CD4-positive, alpha-beta T cell (primary cell): Measurements from ENCODE around the gene PPP1R27. TPM values are rescaled to one million over a fixed set of nuclear protein-coding genes. Genes with fewer than 3 reads are reported as not detected.

Experiments used
- ATAC-seq: fragments of 200-7000 bp; cut with Tn5 transposase; one replicate; pipeline ENCODE4 v1.10.0; 2022; ENCODE audit warnings: mild to moderate bottlenecking; ENCODE audit not compliant: poor library complexity
- CTCF ChIA-PET: fragments of 350-600 bp; sonication (Branson Sonifier 250); formaldehyde crosslinking; loops from one replicate; lab custom pipeline; 2021; ENCODE audit warnings: antibody characterized with exemption, inconsistent platforms; lab: Charles Lee
- POLR2A ChIA-PET: fragments of 350-600 bp; sonication (Branson Sonifier 250); formaldehyde crosslinking; loops from one replicate; lab custom pipeline; 2021; ENCODE audit warnings: antibody characterized with exemption, inconsistent platforms; lab: Charles Lee
- DNase-seq, 14 experiments: peaks; one replicate each; pipeline ENCODE4 v3.0.0-alpha.2; 2013 to 2020; ENCODE audit warnings: mixed read lengths in 2 of 14
- H3K27ac ChIP-seq, 2 donors: one replicate each; pipeline versions ENCODE4 v1.5.1 to v1.7.0; 2013; ENCODE audit warnings: low read length in 2 of 2, low read depth in 1 of 2, mild to moderate bottlenecking in 1 of 2
- H3K27me3 ChIP-seq, 2 experiments: 1 replicate in 1 of 2; 2 replicates in 1 of 2; pipeline versions ENCODE4 v1.6.1 to v1.7.0; 2013; ENCODE audit warnings: low read length in 2 of 2, control low read depth in 1 of 2, mild to moderate bottlenecking in 1 of 2, moderate library complexity in 1 of 2; ENCODE audit not compliant: insufficient read depth in 2 of 2, control insufficient read depth in 1 of 2
- H3K36me3 ChIP-seq: one replicate; pipeline ENCODE4 v1.6.1; 2013; ENCODE audit warnings: low read length, control low read depth; ENCODE audit not compliant: insufficient read depth
- H3K4me1 ChIP-seq: one replicate; pipeline ENCODE4 v1.6.1; 2013; ENCODE audit warnings: low read length, control low read depth; ENCODE audit not compliant: insufficient read depth
- H3K4me3 ChIP-seq: one replicate; pipeline ENCODE4 v1.5.1; 2013; ENCODE audit warnings: mild to moderate bottlenecking, low read length, moderate library complexity
- H3K9me3 ChIP-seq, 2 experiments: 1 replicate in 1 of 2; 2 replicates in 1 of 2; pipeline versions ENCODE4 v1.6.1 to v1.7.0; 2013; ENCODE audit warnings: low read length in 2 of 2, mild to moderate bottlenecking in 2 of 2, control low read depth in 1 of 2, moderate library complexity in 1 of 2; ENCODE audit not compliant: control insufficient read depth in 1 of 2, insufficient read depth in 1 of 2
- H3K27ac Mint-ChIP-seq: one replicate; pipeline ENCODE4 v1.8.0; 2020; ENCODE audit warnings: mixed read lengths
- H3K27me3 Mint-ChIP-seq: one replicate; pipeline ENCODE4 v1.8.0; 2021; ENCODE audit warnings: mixed read lengths
- H3K36me3 Mint-ChIP-seq: one replicate; pipeline ENCODE4 v1.8.0; 2021; ENCODE audit warnings: low read depth, mixed read lengths
- H3K4me1 Mint-ChIP-seq: one replicate; pipeline ENCODE4 v1.8.0; 2021; ENCODE audit warnings: low read depth, mixed read lengths
- H3K4me3 Mint-ChIP-seq: one replicate; pipeline ENCODE4 v1.8.0; 2020; ENCODE audit warnings: mild to moderate bottlenecking, mixed read lengths
- H3K9me3 Mint-ChIP-seq: one replicate; pipeline ENCODE4 v1.8.0; 2020; ENCODE audit warnings: mixed read lengths
- intact Hi-C, 2 experiments: fragments of 100-400 bp; cut with DNase I in 1 of 2; cut with micrococcal nuclease in 1 of 2; formaldehyde crosslinking; loops; one replicate each; pipeline versions ENCODE4 v1.15.1 to v1.9.0; 2023 to 2025; cut with DNase I, micrococcal nuclease
- total RNA-seq, 174 experiments: library from RNA in 2 of 174; stranded (reverse) in 2 of 174; gene quantifications; one replicate each; pipeline ENCODE4 v1.2.3 and lab custom pipeline; 2021 to 2026
- TF ChIP-seq, protein P1 (sequence below): fragments of 200-600 bp; IDR thresholded peaks from one replicate; pipeline ENCODE4 v1.8.0; 2022; ENCODE audit warnings: antibody characterized with exemption, mild to moderate bottlenecking

The PPP1R27 gene
- total RNA-seq, 2 experiments from 2014 or later: not detected

DNA sequence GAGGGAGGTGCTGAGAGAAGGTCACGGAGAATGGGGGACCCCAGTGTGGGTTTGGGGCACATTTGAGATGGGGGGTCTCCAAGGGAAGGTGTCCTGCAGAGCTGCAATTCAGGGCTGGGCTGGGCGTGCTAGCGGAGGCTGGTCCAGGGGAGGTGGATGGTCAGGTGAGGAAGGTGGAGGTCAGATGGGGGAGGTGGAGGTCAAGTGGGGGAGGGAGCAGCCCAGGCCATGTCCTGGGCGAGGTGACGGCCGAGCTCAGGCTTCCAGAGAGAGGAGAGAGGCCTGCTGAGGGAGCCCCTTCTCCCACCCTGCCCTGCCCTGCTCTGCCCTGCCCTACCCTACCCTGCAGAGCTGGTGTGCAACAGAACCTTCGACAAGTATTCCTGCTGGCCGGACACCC is 24.4 kb downstream of the PPP1R27 start:
- Histone ChIP-seq H3K4me3 (no peak overlapping the region), H3K27me3 (peaks cover 14 to 30% of the 10 kb centered on the region in 2 experiments), H3K27ac (no peak overlapping the region), H3K9me3 (peaks cover 0 to 4% of the 10 kb centered on the region in 2 experiments), H3K36me3 (no peaks in the 10 kb centered on the region), H3K4me1 (no peaks in the 10 kb centered on the region)
- no peak overlapping the region for H3K4me3 Mint-ChIP-seq
- H3K36me3 Mint-ChIP-seq: no peaks in the 10 kb centered on the region
- CTCF ChIA-PET: no interaction called here
- DNase-seq: no peak
- no peak overlapping the region for H3K27ac Mint-ChIP-seq
- H3K9me3 Mint-ChIP-seq: no peaks in the 10 kb centered on the region
- POLR2A ChIA-PET: no interaction called here
- peaks cover 28% of the 10 kb centered on the region for H3K27me3 Mint-ChIP-seq
- TF ChIP-seq, protein P1, sequence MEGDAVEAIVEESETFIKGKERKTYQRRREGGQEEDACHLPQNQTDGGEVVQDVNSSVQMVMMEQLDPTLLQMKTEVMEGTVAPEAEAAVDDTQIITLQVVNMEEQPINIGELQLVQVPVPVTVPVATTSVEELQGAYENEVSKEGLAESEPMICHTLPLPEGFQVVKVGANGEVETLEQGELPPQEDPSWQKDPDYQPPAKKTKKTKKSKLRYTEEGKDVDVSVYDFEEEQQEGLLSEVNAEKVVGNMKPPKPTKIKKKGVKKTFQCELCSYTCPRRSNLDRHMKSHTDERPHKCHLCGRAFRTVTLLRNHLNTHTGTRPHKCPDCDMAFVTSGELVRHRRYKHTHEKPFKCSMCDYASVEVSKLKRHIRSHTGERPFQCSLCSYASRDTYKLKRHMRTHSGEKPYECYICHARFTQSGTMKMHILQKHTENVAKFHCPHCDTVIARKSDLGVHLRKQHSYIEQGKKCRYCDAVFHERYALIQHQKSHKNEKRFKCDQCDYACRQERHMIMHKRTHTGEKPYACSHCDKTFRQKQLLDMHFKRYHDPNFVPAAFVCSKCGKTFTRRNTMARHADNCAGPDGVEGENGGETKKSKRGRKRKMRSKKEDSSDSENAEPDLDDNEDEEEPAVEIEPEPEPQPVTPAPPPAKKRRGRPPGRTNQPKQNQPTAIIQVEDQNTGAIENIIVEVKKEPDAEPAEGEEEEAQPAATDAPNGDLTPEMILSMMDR: no peak
- H3K4me1 Mint-ChIP-seq: no peaks in the 10 kb centered on the region
- ATAC-seq: no peak
- intact Hi-C loops: no loop called here

DNA sequence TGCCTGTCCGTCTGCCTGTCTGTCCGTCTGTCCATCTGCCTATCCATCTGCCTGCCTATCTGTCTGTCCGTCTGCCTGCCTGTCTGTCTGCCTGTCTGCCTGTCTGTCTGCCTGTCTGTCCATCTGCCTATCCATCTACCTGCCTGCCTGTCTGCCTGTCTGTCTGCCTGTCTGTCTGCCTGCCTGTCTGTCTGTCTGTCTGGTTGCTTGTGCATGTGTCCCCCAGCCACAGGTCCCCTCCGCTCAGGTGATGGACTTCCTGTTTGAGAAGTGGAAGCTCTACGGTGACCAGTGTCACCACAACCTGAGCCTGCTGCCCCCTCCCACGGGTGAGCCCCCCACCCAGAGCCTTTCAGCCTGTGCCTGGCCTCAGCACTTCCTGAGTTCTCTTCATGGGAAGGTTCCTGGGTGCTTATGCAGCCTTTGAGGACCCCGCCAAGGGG is 25.3 kb downstream of the PPP1R27 start:
- H3K4me1 ChIP-seq: peaks cover 4% of the 10 kb centered on the region
- DNase-seq (no peak), ATAC-seq (no peak)
- H3K4me3 Mint-ChIP-seq: no peak overlapping the region
- H3K27ac ChIP-seq: no peak overlapping the region
- peaks cover 18 to 39% of the 10 kb centered on the region in 2 experiments for H3K27me3 ChIP-seq
- peaks cover 28% of the 10 kb centered on the region for H3K27me3 Mint-ChIP-seq
- no peaks in the 10 kb centered on the region for H3K9me3 Mint-ChIP-seq
- ChIA-PET POLR2A (no interaction called here), CTCF (no interaction called here)
- H3K4me1 Mint-ChIP-seq: no peaks in the 10 kb centered on the region
- intact Hi-C loops: no loop called here
- TF ChIP-seq, protein P1: no peak
- no peak overlapping the region for H3K27ac Mint-ChIP-seq
- peaks cover 0 to 4% of the 10 kb centered on the region in 2 experiments for H3K9me3 ChIP-seq
- no peak overlapping the region for H3K4me3 ChIP-seq
- H3K36me3 ChIP-seq: no peaks in the 10 kb centered on the region
- H3K36me3 Mint-ChIP-seq: no peaks in the 10 kb centered on the region

DNA sequence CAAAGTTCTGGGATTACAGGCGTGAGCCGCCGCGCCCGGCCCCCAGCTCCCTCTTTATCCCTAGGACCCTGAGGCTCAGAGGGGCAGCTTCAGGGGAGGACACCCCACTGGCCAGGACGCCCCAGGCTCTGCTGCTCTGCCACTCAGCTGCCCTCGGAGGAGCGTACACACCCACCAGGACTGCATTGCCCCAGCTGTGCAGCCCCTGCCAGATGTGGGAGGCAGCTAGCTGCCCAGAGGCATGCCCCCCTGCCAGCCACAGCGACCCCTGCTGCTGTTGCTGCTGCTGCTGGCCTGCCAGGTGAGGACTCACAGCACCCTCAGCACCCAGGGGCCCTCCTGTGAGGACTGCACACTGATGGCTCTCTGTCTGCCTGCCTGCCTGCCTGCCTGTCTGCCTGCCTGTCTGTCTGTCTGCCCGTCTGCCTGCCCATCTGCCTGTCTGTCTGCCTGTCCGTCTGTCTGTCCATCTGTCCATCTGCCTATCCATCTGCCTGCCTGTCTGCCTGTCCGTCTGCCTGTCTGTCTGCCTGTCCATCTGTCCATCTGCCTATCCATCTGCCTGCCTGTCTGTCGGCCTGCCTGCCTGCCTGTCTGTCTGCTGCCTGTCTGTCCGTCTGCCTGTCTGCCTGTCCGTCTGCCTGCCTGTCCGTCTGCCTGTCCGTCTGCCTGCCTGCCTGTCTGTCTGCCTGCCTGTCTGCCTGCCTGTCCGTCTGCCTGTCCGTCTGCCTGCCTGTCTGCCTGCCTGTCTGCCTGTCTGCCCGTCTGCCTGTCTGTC is 25.9 kb downstream of the PPP1R27 start:
- peaks cover 4% of the 10 kb centered on the region for H3K4me1 ChIP-seq
- H3K36me3 Mint-ChIP-seq: no peaks in the 10 kb centered on the region
- H3K27ac Mint-ChIP-seq: no peak overlapping the region
- H3K36me3 ChIP-seq: no peaks in the 10 kb centered on the region
- peak in 1 of 14 experiments; percentile 9 for DNase-seq
- peaks cover 0 to 4% of the 10 kb centered on the region in 2 experiments for H3K9me3 ChIP-seq
- H3K4me1 Mint-ChIP-seq: no peaks in the 10 kb centered on the region
- no peak for ATAC-seq
- H3K9me3 Mint-ChIP-seq: no peaks in the 10 kb centered on the region
- H3K27ac ChIP-seq: no peak overlapping the region
- TF ChIP-seq, protein P1: no peak
- ChIA-PET POLR2A (no interaction called here), CTCF (no interaction called here)
- H3K4me3 ChIP-seq: no peak overlapping the region
- intact Hi-C loops: no loop called here
- H3K27me3 ChIP-seq: peaks cover 18 to 39% of the 10 kb centered on the region in 2 experiments
- peaks cover 28% of the 10 kb centered on the region for H3K27me3 Mint-ChIP-seq
- no peak overlapping the region for H3K4me3 Mint-ChIP-seq
